Stimulated activated CD8-positive, alpha-beta memory T cell treated with anti-CD3 and anti-CD28 coated beads, Interleukin-4, amount 100 ng/mL, for 24 hours (primary cell): Measurements from ENCODE around the gene IGFL1.
"Not testable (repeated sequence)": the region's sequence is repeated elsewhere in the genome, so short reads cannot be mapped to it uniquely, and the experiment has no call there.

Source experiments
- DNase-seq: peaks from one replicate; pipeline ENCODE4 v3.0.0-alpha.2; 2020; ENCODE audit warnings: low read depth

The IGFL1 gene

DNA sequence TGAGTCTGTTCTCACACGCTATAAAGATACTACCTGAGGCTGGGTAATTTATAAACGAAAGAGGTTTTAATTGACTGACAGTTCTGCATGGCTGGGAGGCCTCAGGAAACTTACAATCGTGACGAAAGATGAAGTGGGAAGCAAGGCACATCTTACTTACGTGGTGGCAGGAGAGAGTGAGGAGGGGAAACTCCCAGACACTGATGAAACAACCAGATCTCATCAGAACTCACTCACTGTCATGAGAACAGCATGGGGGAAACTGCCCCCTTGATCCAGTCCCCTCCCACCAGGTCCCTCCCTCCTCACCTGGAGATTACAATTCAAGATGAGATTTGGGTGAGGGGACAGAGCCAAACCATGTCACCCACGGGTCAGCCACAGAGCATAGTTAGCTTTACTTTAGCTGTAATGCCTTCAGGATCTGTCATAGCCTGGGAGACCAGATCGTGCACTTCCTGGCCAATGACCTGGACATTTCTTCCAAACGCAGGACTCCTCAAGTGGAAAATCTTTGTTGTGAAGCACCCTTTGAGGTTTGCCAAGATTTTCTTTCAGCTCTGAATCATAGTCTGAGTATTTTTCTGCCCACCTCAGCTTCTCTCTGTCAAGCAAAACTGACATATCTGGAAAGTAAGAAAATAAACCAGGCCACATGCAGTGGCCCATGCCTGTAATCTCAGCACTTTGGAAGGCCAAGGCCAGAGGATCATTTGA, 42.1 kb downstream of the IGFL1 start:
- no peak for DNase-seq

DNA sequence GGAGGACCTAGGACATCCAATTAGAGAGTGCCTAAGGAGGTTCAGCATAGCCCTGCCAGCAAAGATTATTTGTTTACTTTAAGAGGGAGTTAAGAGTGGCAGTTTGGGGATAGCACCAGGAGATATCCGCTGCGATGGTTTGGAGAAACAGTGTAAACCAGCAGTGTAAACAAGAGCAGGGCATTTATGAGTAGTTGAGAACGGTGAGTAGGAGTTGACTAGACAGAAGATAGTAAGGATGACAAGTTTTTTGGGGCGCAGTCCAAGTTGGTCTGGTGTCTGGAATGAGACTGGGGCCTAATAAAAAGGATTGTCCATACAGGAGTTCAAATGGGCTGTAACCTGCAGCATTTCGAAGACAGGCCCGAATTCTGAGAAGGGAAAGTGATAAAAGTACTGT, 44.4 kb downstream of the IGFL1 start:
- not testable (repeated sequence) for DNase-seq

DNA sequence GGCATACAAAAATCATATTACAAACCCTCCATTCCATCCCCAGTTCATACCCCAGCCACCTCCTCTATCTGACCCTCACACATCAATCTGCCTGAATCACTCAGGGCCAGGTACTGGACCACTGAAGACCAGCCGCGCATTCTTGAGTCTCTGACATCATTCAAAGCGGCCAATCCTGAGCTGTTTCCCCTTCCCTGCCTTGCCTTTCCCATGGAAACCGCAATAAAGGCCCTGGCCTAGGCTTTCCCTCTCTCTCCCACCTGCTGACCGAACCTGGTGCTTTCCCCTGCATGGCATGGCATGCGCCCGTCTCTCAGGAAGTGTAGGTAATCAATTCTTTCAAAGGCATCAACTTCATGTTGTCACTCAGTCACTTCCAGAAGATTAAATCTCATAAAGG, 49.6 kb downstream of the IGFL1 start:
- no peak for DNase-seq
